ENCODE measurements around the gene PNPLA2. TPM values are rescaled to one million over a fixed set of nuclear protein-coding genes. Genes with fewer than 3 reads are reported as not detected.

PNPLA2 gene
- total RNA-seq, 1 experiment from 2014 or later, result 66.5 TPM

DNA sequence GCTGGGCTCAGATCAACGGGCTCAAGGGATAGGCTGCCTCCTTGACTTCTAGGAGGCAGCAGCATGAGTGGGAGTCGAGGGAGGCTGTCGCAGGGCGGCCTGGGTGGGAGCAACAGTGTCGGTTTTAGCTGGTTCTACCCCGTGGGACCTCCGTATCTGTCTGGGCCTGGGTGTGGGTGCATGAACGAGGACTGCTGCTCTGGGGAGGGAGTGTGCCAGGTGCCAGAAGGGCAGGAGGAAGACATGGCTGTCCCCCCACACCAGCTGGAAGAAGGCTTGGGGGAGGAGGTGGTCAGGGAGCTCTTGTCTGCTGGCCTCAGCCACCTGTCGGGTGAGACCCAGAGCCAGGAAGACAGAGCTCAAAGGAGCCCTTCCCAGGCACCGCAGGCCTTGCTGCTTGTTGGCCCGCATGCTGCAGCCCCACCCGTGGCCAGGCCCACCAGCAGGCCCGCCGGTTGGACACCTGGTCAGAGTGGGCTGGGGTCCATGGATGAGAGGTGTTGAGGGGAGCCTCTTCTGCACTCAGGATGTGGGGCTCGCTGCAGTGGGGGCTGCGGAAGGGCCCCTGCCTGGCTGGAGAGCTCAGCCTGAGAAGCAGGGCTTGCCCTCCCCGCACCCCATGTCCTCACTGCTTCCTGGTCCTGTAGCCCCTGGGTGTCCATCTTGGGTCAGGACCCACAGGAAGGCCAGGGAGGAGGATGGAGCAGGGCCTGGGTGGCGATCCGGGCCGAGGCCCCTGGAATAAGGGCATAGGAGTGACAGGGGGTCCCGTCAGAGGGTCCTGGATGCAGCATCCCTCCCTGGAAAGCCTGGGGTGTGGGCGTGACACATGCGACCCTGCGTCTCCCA is 32.3 kb upstream of the PNPLA2 start (continued):
- TF ChIP-seq, protein P1, sequence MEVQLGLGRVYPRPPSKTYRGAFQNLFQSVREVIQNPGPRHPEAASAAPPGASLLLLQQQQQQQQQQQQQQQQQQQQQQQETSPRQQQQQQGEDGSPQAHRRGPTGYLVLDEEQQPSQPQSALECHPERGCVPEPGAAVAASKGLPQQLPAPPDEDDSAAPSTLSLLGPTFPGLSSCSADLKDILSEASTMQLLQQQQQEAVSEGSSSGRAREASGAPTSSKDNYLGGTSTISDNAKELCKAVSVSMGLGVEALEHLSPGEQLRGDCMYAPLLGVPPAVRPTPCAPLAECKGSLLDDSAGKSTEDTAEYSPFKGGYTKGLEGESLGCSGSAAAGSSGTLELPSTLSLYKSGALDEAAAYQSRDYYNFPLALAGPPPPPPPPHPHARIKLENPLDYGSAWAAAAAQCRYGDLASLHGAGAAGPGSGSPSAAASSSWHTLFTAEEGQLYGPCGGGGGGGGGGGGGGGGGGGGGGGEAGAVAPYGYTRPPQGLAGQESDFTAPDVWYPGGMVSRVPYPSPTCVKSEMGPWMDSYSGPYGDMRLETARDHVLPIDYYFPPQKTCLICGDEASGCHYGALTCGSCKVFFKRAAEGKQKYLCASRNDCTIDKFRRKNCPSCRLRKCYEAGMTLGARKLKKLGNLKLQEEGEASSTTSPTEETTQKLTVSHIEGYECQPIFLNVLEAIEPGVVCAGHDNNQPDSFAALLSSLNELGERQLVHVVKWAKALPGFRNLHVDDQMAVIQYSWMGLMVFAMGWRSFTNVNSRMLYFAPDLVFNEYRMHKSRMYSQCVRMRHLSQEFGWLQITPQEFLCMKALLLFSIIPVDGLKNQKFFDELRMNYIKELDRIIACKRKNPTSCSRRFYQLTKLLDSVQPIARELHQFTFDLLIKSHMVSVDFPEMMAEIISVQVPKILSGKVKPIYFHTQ (CRISPR knock-in tag; IDR thresholded peaks at IDR 0.05), result no peak
- TF ChIP-seq NR2C2 (CRISPR knock-in tag; IDR thresholded peaks at IDR 0.05), result no peak

DNA sequence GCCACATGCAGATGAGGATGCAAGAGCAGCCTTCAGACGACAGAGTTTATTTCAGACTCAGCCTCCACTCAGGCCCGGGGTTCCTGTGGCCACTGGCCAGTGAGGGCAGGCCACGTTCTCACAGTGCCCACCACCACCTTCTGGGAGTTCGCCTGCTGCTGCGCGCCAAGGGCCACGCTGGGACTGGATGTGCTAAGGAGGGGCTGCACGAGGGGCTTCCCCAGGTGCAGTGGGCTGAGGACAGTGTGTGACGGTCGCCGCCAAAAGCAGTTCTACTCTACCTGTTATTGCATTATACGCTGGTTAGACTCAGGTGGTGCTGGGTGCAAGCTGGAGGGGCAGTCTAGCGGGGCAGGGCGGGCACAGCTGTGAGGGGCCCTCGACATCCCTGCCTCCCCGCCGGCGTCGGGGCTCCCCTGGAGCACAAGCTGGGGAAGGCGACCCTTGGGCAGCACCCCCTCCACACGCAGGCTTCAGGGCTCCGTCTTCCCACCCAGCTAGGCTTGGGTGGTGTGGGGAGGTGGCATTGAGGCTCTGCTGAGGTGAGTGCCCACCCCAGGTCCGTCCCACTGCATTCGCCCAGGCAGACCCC is 31.5 kb upstream of the PNPLA2 start:
- no peak for ATAC-seq
- Mint-ChIP-seq H3K27me3 (ENCODE audit: low read depth) (no peaks in the 10 kb centered on the region), H3K4me3 (no peak overlapping the region), H3K27ac (no peak overlapping the region), H3K36me3 (peaks cover 3% of the 10 kb centered on the region), H3K4me1 (peaks cover 23% of the 10 kb centered on the region), H3K9me3 (no peaks in the 10 kb centered on the region)
- DNase-seq (ENCODE audit: low spot score), result no peak
- CTCF ChIA-PET, result interaction anchor here (1.0 kb wide), 1 partner anchor 10 kb away, joined by 3 read pairs; no protein-coding TSS in a partner anchor
- TF ChIP-seq, protein P2, sequence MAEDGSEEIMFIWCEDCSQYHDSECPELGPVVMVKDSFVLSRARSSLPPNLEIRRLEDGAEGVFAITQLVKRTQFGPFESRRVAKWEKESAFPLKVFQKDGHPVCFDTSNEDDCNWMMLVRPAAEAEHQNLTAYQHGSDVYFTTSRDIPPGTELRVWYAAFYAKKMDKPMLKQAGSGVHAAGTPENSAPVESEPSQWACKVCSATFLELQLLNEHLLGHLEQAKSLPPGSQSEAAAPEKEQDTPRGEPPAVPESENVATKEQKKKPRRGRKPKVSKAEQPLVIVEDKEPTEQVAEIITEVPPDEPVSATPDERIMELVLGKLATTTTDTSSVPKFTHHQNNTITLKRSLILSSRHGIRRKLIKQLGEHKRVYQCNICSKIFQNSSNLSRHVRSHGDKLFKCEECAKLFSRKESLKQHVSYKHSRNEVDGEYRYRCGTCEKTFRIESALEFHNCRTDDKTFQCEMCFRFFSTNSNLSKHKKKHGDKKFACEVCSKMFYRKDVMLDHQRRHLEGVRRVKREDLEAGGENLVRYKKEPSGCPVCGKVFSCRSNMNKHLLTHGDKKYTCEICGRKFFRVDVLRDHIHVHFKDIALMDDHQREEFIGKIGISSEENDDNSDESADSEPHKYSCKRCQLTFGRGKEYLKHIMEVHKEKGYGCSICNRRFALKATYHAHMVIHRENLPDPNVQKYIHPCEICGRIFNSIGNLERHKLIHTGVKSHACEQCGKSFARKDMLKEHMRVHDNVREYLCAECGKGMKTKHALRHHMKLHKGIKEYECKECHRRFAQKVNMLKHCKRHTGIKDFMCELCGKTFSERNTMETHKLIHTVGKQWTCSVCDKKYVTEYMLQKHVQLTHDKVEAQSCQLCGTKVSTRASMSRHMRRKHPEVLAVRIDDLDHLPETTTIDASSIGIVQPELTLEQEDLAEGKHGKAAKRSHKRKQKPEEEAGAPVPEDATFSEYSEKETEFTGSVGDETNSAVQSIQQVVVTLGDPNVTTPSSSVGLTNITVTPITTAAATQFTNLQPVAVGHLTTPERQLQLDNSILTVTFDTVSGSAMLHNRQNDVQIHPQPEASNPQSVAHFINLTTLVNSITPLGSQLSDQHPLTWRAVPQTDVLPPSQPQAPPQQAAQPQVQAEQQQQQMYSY (CRISPR knock-in tag; IDR thresholded peaks at IDR 0.05), result no peak
- TF ChIP-seq, protein P3, sequence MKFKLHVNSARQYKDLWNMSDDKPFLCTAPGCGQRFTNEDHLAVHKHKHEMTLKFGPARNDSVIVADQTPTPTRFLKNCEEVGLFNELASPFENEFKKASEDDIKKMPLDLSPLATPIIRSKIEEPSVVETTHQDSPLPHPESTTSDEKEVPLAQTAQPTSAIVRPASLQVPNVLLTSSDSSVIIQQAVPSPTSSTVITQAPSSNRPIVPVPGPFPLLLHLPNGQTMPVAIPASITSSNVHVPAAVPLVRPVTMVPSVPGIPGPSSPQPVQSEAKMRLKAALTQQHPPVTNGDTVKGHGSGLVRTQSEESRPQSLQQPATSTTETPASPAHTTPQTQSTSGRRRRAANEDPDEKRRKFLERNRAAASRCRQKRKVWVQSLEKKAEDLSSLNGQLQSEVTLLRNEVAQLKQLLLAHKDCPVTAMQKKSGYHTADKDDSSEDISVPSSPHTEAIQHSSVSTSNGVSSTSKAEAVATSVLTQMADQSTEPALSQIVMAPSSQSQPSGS (CRISPR knock-in tag; IDR thresholded peaks at IDR 0.05; ENCODE audit: borderline replicate concordance, low read depth), result no peak
- TF ChIP-seq, protein P4, sequence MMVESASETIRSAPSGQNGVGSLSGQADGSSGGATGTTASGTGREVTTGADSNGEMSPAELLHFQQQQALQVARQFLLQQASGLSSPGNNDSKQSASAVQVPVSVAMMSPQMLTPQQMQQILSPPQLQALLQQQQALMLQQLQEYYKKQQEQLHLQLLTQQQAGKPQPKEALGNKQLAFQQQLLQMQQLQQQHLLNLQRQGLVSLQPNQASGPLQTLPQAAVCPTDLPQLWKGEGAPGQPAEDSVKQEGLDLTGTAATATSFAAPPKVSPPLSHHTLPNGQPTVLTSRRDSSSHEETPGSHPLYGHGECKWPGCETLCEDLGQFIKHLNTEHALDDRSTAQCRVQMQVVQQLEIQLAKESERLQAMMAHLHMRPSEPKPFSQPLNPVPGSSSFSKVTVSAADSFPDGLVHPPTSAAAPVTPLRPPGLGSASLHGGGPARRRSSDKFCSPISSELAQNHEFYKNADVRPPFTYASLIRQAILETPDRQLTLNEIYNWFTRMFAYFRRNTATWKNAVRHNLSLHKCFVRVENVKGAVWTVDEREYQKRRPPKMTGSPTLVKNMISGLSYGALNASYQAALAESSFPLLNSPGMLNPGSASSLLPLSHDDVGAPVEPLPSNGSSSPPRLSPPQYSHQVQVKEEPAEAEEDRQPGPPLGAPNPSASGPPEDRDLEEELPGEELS (CRISPR knock-in tag; IDR thresholded peaks at IDR 0.05), result no peak
- TF ChIP-seq JAZF1 (CRISPR knock-in tag; IDR thresholded peaks at IDR 0.05) (no peak), ATF1 (CRISPR knock-in tag; IDR thresholded peaks at IDR 0.05) (no peak), NFATC4 (CRISPR knock-in tag; IDR thresholded peaks at IDR 0.05) (no peak), NFYB (CRISPR knock-in tag; conservative IDR thresholded peaks at IDR 0.05; ENCODE audit: low read depth) (no peak)
- TF ChIP-seq, protein P5, sequence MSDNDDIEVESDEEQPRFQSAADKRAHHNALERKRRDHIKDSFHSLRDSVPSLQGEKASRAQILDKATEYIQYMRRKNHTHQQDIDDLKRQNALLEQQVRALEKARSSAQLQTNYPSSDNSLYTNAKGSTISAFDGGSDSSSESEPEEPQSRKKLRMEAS (CRISPR knock-in tag; IDR thresholded peaks at IDR 0.05), result no peak
- POLR2A ChIA-PET, result no interaction called here
